NCI-H526 (cell line): Measurements from ENCODE around the gene LRP5.
"Not testable (repeated sequence)": the region's sequence is repeated elsewhere in the genome, so short reads cannot be mapped to it uniquely, and the experiment has no call there.

Experiments used
- DNase-seq, 2 experiments: peaks; one replicate each; lab custom pipeline; 2025; lab: John Stamatoyannopoulos, UW

Gene LRP5

DNA sequence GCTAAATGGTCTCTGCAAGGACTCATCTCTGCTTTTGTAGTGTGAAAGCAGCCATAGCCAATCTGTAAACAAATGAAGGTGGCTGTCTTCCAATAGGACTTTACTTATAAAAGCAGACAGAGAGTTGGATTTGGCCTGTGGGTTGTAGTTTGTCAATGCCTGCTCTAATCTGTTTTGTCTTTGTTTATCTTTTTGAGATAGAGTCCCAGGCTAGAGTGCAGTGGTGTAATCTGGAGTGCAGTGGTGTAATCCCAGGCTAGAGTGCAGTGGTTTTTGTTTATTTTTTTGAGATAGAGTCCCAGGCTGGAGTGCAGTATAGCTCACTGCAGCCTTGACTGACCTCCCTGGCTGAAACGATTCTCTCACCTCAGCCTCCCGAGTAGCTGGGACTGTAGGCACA, 156.7 kb downstream of the LRP5 start:
- DNase-seq = no peak

- no peak for DNase-seq
These were observed 157.3 kb downstream of the LRP5 start for GRCh38 chr11:68469642-68470041.

GRCh38 chr11:68470304-68470811, 158.0 kb downstream of the LRP5 start:
- DNase-seq = no peak

GRCh38 chr11:68471360-68472340, 159.3 kb downstream of the LRP5 start:
- no peak for DNase-seq

DNA sequence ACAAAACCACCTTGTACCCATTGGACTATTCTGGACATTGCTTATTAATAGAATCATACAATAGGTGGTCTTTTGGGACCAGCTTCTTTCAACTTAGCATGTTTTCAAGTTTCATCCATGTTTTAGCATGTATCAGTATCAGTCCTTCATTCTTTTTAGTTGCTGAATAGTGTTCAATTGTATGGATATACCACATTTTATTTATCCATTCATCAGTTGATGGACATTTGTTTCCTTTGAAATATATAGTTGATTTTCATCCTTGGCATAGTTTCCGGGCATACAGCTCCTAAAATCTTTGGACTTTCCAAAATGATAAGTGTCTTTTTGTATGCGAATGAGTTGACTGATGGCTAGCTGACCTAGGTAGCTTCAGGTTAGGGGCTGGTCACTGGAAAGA, 160.4 kb downstream of the LRP5 start:
- DNase-seq = no peak

DNA sequence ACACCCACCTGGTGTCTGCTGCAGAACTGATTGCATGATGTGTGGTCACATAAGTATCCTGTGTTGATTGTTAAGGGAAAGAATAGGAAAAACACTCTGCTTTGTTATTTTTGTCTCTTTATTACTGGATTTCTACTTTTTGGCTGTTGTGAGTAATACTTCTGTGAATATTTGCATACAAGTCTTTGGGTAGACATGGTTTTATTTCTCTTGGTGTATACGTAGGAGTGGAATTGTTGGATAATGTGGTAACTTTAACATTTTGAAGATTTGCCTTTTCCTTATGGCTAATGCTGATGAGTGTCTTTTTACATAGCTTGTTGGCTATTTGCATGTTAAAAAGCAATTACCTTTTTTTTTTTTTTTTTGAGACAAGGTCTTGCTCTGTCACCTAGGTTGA, 161.3 kb downstream of the LRP5 start:
- DNase-seq = no peak

DNA sequence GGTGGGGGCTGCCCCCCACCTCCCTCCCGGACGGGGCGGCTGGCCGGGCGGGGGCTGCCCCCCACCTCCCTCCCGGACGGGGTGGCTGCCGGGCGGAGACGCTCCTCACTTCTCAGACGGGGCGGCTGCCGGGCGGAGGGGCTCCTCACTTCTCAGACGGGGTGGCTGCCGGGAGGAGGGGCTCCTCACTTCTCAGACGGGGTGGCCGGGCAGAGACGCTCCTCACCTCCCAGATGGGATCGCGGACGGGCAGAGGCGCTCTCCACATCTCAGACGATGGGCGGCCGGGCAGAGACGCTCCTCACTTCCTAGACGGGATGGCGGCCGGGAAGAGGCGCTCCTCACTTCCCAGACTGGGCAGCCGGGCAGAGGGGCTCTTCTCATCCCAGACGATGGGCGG, 163.2 kb downstream of the LRP5 start:
- not testable (repeated sequence) for DNase-seq

DNA sequence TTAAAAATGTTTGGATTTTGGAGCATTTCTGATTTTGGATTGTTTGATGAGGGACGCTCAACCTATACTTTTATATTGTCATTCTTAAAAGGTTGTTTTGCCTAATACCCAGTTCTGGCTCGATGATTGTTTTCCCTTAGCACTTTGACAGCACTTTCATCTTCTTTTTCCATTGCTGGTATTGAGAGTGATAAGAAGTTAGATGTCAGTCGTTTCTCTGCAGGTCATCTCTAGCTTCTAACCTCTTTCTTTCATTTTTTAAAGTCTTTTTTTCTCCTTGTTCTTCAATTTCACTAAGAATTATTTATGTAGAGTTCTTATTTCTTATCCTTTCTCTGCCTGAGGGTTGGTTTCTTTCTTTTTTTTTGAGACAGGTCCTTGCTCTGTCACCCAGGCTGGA, 167.0 kb downstream of the LRP5 start:
- DNase-seq = no peak

GRCh38 chr11:68480193-68480592, 167.8 kb downstream of the LRP5 start:
- DNase-seq = no peak

- DNase-seq = no peak
These were observed 168.6 kb downstream of the LRP5 start for GRCh38 chr11:68480852-68481510.

DNA sequence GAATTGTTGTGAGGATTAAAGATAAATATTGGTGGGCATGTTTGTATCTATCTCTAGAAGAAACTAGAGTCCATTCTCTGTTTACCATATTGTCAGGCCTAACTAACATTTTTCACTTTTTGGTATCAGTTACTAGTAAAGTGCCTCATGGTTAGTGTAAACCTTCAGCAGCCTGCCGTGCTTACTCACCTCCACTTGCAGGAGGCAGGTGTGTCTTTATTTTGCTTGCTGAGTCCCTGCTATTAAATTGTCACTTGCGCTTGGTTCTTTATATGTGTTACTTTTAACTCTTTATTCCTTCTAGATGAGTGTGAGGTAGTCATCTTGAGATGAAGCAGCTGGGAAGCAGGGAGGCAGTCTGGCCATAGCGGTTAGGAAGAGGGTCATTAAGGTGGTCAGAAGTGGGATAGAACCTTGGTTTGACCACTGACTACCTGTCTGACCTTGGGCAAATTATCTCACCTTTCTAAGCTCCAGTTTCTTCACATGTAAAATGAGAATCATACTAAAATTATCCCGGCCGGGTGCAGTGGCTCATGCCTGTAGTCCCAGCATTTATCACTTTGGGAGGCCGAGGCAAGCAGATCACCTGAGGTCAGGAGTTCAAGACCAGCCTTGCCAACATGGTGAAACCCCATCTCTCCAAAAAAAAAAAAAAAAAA, 169.3 kb downstream of the LRP5 start:
- DNase-seq = no peak

DNA sequence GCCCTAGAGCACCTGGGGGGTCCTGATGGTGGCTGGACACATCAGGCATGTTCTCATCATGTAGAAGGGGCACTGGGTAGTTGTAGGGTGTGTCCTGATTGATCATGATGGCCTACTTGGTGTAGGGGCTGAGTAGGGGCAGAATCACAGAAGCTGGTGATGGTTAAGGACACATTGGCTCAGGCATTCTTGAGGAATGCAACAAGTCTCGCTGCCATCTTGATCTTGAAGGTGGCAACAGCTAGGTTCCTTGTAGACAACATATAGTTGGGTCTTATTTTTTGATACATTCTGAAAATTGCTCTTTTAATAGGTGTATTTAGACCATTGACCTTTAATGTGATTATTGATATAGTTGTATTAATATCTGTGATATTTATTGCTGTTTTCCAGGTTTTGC, 176.2 kb downstream of the LRP5 start:
- no peak for DNase-seq

GRCh38 chr11:68495220-68495729, 182.9 kb downstream of the LRP5 start:
- DNase-seq = no peak

DNA sequence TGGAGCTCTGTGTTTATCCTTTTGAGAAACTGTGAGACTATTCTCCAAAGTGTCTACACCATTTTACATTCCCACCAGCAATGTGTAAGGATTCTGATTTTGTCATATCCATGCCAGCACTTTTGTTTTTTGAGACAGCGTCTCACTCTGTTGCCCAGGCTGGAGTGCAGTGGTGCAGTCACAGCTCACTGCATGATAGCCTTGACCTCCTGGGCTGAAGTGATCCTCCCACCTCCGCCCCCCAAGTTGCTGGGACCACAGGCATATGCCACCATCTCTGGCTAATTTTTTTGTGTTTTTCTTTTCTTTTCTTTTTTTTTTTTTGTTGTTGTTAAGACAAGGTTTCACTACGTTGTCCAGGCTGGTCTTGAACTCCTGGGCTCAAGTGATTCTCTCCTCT, 183.5 kb downstream of the LRP5 start:
- DNase-seq = no peak

DNA sequence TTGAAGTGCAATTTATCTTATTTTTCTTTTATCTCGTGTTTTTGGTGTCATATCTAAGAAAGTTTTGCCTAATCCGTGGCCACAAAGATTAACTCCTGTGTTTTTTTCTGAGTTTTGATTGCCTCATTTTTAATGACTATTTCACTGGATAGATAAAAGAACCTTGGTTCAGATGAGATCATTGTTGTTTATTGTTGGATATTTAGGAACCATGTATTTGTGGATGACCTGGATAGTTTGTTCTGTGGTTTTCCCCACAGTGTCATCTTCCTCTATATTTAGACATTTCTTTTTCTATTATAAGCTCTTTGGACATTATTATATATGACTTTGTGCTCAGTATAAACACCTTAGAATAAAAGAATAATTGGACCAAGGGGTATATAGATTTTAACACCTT, 185.4 kb downstream of the LRP5 start:
- no peak for DNase-seq

DNA sequence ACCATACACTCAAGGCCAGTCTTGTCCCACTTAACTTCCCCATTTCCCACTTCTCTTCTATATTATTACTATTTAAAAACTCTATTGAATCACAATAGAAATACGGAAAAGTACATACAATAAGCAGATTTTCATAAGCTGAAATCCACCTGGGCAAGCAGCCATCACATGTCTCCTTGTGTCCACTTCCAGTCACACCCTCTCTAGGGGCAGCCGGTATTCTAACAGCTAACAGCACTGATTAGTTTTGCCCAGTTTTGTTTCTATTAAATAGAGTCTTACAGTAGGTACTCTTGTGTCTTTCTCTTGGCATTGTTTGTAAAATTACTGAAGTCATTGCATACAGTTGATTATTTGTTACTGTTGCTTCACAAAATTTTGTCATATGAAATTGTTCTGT, 185.9 kb downstream of the LRP5 start:
- DNase-seq = no peak
